UCSD-AML1 (cell line): ENCODE measurements around the gene RASAL2.

Experiments used
- DNase-seq: peaks from one replicate; lab custom pipeline; 2025; ENCODE audit not compliant: unreplicated experiment; lab: John Stamatoyannopoulos, UW

The RASAL2 gene

DNA sequence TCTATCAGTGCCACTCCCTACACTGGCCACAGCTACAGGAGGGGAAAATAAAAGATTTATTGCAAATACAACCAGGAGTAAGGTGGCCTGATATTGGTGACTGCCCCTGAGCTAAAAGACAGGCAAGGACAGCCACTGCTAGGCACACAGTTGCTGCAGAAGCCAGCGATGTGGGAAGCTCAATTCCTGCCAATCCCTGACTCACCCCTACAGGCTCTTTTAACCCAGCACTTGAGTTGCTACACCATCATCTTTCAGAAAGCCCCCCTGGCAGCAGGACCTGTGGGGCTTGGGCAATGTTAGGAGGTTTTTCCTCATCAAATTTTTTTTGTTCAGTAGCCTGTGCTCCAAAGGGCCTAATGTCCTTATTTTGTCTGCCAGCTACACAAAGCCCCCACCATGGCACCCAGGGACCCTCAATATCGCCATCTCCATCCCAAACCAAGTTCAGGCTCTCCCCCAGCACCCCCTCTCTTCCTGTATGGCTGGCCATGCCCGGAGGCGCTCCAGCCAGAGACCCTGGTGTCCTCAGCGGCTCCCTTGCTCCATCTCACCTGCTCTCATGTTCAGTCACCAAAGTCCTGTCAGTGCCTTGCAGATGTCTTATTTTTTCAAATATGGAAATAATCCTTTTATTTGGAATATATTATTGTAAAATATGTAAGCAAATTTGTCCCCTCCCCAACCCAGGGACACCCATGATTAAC is 389.5 kb downstream of the RASAL2 start:
- DNase-seq = no peak

DNA sequence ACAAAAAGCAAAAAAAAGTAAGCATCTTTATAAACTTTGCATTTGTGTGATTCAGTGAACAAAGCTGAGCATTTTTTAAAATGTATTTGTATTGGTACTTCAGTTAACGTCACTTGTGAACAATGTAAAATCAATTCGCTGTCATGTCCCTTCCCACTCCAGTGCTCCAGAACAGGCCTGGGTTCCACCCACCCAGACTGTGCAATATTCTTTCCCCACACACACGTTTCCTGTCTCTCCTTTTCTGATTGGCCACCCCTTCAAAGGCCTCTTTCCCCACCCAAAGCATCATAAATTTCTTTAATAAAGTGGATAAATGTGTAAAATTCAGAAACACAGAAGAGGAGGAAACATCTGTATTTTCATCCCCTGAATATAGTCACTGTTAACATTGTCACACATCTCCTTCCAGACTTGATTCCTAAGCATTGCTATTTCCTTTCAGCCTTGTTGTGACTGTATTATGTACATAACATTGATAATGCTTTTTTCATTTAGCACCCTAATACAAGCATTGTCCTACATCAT is 390.9 kb downstream of the RASAL2 start:
- no peak for DNase-seq

DNA sequence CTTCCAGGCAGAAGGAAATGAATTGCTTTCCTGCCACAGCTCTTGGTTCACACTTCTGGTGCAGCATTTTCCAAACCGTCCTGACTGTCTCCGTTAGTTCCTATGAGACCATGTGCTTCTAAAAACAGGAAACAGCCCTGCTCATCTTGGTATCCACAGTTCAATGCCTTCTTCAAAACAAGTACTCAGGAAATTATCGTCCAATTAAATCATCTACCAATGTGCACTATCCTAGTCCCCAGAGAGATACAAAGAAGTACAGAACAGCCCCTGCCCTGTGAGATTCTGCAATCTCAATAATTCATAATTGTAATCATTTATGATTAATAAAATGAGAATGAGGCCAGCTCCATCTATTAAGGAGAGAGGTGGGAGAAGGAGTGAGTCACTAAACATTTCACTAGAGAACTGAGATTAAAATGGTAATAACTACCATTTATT is 391.7 kb downstream of the RASAL2 start:
- DNase-seq = no peak

DNA sequence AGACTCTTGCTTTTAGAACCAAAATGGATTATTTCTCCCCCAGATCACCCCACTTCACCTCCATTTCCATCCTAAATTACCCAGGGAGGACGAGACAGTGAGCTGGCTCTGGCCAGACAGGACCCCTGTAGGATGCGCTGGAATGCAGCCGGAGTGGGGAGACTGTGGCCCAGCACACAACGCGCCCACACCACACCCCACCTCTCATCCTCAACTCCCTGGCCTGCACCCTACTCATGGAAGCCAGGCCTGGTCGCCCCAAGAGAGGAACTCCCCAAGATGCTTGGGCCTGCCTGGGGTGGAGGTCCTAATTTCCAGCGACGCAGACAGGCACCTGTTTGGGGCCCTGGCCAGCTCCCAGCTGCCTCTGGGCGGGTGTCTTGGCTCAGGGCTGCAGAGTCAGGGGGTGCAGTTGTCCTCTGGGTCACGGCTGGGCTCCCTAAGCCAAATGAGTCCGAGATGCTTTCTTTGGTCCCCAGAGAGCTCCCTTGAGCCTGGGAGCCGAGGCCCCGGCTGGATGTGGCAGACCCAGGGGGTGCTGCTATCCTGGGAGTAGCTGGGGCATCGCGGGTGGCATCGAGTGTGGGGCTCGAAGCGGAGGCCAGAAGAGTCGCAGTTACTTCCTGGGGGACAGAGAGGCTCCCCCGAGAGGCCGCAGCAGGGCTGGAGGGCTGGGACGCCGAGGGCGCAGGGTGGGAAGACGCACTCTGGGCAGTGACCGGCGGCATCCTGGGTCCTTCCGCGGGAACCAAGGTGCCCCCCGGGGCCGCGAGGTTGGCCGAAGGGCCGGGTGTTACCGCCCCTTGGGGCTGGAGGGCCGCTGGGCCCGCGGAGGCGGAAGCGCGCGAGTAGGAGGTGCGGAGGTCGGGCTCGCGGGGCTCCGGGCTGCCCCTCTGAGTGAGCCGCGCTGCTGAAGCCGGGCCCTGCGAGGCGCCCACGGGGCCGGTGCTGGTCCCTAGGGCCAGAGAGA is 392.5 kb downstream of the RASAL2 start:
- DNase-seq = no peak

DNA sequence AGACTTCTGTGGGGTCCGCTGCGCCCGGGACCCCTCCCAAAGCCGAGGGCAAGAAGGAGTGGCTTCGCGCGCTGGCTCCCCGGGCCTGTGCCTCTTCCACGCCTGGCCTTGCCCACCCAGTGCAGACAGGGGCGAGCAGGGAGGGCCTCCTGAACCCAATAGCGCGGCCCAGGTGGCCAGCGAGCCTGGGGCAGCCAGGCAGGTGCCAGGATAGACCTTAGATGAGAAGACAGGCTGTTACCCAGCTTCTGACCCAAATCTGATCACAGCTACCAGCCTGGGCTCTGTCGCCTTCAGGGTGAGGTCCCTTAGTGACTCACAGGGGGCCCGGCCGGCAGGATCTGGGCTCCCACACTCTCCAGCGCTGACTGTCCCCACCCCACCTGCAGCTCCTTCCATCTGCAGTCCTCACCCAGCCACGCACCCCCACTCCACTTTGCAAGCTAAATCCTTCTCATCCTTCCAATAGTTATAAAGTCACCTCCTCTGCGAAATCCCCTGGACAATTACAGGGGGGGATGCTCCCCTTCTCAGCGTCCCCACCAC is 393.2 kb downstream of the RASAL2 start:
- DNase-seq = no peak

DNA sequence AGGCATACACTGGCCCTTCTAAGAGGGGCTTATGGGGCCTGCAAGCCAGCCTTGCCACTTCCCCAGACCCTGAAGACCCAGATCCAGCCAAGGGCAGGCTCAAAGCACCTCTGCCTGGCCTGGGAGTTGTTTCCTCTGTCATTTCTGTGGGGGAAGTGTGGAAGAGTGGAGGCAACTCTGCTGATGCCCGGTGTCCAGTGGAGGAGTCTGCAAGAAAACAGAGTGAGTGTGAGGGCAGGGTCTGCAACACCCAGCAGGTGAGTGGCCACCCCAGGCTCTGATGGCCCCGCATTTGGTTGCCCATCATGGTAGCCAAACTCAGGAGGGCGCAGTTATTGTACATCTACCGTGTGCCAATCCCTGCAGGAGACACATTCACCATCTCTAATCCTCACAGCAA is 394.5 kb downstream of the RASAL2 start:
- DNase-seq = no peak

DNA sequence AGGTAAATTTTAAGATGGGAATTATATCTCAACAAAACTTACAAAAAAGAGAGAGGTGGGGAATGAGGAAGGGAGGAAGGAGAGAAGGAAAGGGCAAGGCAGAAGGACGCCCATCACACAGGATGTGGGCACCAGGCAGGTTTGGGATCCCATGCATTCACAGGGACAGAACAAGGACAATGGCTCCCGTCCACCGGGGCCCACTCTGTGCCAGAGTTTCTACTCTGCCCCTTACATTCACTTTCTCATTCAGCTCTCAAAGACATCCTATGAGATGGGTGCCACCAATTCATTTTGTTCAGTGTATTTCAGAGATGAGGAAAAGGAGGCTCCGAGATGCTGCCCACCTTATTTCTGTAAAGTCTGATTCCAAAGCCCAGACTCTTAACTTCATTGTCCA is 395.5 kb downstream of the RASAL2 start:
- DNase-seq = no peak

DNA sequence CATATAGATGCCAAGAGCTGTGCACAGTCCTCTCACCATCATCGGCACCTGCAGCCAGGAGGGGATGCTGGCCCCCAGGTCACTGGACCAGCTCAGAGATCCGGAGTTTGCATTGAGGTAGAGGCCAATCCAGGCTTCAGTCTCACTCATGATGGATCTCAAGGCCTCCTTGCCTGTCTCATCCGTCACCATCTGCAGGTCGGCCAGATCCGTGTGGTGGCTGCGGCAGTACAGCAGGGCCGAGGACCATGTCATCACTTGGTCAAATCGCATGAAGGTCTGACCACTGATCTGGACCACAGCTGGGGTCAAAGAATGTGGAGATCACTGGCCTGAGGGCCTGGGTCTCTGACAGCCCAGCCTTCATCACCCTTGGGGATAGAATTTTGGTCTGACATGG is 396.2 kb downstream of the RASAL2 start:
- no peak for DNase-seq

DNA sequence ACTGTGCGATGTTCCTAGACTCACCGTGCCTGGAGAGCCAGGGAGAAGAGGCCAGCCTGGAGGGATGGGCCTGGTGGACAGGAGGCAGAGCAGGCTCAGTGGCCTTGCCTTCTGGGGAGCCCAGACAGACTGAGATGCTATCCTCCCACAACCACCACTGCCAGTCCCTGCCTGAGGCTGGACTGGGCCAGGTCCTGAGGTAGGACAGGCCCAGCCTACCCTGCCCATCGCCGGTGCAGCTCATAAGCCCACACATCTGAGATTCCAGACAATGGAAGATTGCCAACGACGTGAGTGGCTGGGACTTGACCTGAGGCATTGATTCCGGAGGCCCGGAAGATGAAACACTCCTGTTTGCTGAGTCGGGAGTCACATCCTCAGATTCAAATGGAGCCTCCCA is 397.1 kb downstream of the RASAL2 start:
- DNase-seq = no peak

DNA sequence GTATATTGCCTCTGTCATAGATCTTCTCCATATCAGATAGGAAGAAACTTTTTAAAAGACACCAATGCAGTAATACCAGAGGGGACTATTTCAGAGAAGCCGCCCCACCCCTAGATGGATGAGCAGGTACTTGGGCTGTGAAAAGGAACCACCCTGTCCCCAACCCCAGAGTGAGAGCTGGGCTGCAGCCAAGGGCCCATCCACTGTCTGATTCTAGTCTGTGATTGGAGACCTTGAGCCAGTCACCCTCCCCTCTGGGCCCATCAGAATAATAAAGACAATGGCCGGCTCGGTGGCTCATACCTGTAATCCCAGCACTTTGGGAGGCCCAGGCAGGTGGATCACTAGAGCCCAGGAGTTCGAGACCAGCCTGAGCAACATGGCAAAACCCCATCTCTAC is 397.8 kb downstream of the RASAL2 start:
- DNase-seq = no peak

DNA sequence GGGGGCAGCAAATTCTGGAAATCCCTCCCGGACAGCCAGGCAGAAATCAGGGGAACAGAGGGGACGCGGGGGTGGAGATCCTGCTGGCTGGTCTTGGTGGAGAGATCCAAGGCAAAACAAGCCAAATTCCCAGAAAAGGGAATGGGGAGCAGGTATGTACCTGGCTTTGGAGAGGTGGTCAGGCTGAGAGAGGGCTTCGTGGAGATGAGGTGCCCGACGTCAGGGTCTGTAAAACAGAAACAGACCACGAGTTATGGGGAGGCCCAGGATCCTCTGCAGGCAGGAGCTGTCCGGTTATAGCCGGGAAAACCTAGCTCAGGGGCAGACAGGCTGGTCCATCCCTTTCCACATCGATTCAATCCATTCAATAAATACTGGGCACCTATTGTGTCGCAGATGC is 398.4 kb downstream of the RASAL2 start:
- no peak for DNase-seq

DNA sequence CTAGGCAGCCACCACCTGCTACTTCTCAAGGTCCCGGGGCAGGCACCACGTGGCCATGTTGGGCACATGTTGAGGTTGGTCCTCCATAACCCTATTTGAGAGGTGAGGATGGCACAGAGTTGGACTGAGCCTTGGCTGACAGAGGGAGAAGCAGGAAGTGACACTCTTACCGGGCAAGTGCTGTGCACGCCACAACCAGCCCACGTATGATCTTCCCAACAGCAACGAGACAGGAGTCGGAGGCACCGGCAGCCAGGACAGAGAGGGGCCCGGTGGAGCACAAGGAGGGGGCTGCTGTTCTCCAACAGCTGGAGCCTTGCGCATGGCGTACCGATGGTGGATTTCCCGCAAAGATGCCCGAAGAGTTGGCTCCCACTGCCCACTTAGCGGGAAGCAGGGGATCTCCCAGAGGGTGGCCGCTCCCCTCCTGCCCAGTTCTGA is 399.4 kb downstream of the RASAL2 start:
- no peak for DNase-seq

DNA sequence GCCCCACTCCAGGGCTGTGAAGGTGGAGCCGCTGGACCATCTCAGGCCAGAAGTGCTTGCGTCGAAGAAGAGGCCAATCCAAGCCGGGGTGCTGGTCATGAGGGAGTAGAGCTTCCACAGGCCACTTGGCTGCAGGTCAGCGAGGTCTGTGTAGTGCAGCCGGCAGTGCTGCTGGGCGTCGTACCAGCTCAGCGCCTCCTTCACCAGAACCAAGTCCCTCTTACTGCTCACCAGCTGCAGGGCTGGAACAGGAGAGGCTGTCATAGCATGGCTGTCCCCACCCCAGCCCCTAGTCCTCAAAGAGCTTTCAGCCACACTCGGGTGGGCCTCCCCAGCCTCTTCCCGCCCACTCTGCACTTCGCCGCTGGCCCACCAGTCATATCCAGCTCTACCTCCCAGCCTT is 400.7 kb downstream of the RASAL2 start:
- no peak for DNase-seq

DNA sequence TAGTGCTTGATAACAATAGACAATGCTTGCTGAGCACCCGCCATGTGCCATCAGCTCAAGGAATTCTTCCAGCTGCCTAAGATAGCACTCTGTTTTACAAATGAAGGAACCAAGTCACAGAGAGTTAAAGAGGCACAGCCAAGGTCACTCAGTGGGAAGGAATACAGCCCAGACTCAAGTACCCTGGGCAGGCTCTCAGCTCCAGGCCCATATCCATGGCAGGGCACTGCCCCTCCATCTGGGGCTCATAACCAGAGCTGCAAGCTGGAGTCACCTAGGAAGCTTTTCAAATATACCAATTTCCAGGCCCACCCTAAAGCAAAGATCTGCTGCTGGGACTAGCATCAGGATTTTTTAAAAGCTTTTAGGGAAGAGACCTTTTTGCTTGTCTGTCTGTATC is 401.3 kb downstream of the RASAL2 start:
- no peak for DNase-seq

DNA sequence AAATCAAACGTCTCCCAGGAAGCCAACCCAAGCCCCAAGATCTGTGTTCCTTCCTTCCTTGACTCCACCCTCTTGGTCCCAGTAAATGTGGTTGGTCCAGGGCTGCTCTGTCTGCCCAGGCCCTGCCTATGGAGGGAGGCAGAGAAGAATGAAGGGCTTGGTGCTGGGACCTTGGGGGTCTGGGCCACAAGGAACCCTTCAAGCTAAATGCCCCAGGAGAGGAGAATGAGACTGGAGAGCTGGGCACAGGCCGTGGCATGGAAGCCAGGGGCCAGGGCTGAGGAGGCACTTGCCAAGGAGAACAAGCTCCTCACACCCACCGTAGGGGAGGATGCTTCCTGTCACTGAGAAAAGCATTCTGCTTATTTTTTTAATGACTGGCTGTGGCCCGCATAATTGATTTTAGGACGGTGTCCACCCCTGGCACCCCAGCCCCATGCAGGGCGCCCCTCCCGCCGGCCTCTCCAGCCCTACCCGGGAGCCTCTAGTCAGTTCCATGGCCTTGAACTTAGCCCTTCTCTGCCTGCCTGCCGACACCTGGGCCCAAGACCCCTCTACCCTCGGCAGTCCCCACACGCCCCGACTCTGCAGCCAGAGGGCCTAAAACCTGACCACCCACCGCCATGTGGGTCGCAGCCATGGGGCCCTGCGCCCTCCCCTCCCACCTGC is 402.0 kb downstream of the RASAL2 start:
- no peak for DNase-seq

DNA sequence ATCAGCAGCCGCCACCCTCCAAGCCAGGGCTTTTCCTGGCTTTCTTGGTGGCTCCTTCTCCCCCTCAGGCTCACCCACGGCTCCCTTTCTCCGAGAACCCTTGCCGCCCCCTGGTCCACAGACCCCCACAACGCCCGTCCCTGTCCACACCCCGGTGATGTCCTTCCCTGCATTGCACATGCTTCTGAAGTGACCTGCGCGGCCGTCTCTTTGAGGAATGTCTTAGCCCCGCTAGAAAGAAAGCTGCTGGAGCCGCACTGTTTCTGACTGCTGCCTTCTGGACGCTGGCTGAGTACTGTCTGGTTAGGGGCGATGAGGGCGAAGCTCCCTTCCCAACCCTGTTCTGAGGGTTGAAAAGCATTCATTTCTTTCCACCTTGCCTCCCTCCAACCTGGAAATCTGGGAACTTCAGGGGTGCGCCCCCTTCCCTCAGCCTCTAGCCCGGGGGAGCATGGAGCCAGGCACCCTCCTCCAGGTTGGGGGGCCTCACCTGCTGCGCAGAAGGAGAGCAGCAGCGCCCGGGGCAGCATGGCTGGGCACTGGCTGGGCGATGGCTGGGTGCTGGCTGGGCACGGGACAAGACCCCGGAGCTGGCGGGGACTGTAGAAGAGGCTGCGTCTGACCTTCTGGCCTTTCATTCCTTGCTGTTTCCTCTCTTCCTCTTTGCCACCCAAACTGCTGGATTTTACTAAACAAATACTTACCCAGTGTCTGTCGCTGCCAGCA is 402.7 kb downstream of the RASAL2 start, which contains the start of gene CLEC20A:
TSS of gene CLEC20A (minus strand) at position 555 of the 726 bp plus-strand sequence. CDS start at position 530, 25 bp downstream.
- no peak for DNase-seq

DNA sequence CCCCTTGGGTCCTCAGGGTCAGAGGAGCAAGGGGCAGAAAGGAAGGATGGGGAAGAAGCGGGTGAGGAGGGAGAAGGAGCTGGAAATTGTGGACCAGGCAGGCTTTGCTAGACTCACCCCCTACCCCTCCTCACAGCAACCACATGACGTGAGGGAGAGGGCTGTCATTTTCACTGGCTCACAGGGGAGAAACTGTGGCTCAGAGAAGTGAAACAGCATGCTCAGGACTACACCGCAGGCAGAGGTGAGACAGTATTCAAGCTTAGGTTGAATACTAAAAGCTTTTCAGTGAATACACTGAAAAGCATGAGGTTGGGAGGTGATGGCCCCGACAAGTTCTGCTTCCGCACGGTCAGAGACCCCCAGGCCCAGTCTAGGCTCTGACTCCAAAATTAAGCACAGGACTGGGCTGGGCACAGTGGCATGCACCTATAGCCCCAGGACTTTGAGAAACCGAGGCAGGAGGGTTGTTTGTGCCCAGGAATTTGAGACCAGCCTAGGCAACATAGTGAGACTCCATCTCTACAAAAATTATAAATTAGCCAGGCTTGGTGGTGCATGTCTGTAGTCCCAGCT is 404.1 kb downstream of the RASAL2 start:
- DNase-seq = no peak

DNA sequence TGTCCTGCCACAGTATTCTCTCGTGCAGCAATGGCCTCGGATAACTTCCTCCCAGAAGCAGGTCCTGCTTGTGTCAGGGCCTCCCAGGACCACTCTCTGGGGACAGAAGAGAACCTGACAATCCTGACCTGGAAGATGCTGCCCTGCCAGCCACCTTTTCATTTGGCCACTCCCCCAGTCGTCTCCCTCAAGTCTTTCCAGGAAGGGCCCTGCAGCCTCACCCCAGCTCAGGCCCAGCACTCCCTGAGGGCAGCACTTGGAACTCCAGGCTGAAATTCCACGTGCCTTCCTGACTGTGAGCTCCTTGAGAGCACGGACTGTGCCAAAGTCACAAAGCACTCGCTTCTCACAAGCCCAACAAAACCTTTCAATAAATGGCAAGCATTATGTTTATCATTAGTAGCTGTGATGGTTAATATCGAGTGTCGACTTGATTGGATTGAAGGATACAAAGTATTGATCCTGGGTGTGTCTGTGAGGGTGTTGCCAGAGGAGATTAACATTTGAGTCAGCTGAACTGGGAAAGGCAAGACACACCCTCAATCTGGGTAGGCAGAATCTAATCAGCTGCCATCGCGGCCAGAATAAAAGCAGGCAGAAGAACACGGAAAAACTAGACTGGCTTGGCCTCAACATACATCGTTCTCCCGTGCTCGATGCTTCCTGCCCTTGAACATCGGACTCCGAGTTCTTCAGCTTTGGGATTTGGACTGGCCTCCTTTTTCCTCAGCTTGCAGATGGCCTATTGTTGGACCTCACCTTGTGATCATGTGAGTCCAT is 405.2 kb downstream of the RASAL2 start:
- no peak for DNase-seq

DNA sequence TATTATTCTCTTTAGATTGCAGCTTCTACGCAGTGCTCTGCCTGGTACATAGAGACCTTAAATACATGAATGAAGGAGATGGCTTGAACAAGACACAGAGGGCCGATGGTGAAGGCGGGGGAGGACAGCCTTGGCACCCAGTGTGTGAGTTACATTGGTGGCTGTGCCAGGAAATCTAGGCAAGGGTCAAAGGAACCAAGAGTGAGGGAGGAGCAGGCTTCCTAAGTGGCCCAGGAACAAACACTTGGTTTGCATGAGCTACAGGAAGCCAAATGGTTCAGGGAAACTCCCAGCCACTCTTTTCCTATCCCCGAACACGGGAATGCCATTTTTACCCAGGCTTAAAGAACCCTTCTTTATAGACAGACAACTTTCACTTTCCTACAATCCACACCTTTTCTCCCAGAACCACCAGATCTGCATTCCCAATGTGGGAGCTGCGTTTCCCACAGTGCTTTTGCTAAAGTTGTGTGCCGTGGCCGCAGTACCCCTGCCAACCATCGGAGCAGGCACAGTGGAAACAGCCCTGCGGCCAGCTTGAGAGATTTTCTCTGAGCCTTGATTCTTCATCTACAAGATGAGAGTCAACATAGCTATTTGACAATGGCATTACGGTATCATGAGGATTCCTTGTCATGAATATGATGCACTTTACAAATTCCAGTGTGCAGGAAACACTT is 406.3 kb downstream of the RASAL2 start:
- DNase-seq = no peak
